HG03060 (cell line): ENCODE results near the gene MXD4.
A peak's percentile ranks its signal among the peaks of the same experiment; 100 is the strongest.

Experiments used
- ATAC-seq: cut with Tn5 transposase; IDR thresholded peaks from one replicate; pipeline ENCODE4 v1.9.1; 2021; ENCODE audit warnings: low read depth, moderate number of reproducible peaks; ENCODE audit not compliant: unreplicated experiment

The MXD4 gene

GRCh38 chr4:2253160-2254084 is 8.5 kb downstream of the MXD4 start:
- ATAC-seq: no peak

- no peak for ATAC-seq
Measured at GRCh38 chr4:2252530-2253091, 9.3 kb downstream of the MXD4 start.

DNA sequence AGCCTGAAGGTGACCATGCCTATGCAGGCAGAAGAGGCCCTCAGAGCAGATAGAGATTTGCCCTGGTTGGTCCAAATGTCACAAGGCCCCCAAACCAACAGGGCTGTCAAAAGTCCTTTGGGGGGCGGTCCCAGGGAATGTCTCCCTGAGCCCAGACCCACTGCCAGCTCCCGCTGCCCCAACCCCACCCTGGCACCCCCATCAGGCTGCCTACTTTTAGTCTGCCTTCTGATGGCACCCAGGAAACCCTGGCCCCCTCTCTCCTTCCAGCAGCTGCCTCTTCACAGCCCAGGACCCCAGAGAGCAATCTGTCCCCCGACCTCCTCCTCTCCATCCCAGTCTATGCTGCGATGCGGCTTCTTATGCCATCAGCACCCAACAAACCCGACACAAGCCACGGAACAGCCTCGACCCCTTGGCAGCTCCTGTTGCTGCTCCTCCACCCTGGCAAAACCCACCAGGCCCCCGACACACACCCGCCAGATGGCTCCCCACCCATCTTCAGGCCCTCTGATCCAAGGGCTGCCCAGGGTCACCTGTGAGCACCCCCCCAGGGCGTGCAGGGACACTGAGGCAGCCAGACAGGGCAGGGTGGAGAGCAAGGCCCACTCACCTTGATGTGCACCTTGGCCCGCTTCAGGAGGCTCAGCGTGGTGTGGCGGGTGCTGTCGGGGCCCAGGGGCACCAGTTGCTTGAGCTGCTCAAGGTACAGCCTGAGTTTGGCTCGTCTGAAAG is 9.9 kb downstream of the MXD4 start:
- no peak for ATAC-seq

- ATAC-seq: no peak
Measured at GRCh38 chr4:2251073-2251794, 10.7 kb downstream of the MXD4 start.

- ATAC-seq: no peak
Measured at GRCh38 chr4:2250357-2251072, 11.4 kb downstream of the MXD4 start.

DNA sequence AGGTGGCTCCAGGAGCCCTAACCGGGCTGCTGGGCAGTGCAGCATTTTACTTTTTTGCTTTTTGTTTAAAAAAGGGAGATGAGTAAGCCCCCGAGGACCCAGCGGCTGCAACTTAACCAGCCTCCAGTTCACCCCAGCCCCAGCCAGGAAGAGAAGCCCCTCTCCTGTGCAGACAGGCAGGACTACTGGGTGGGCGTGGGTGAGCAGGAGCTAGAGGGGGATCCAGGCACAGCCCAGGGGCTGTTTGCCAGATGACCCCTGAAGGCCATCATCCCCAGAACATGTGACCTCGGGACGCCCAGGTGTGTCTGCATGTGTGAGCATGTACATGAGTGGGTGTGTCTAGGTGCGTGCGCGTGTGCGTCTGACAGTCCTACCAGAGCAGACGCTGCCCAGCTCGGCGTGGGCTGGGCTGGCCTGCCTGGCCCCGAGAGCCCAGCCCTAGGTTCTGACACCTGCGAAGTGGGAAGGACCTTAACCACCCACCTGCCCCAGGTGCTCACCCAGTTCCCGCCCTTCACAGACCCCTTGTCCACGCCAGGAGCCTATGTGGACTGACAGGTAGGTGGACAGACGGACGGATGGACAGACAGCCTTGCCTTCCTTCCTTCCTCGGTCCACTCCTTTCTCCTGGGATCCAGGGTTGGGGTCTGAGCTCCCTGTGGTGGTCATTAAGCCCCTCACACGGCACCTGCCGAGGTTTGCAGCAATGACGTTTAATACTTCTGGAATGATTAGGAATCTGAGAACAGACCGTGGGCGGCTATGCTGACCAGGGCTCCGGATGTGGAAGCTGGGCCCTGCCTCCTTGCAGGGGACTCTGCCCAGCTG is 12.2 kb downstream of the MXD4 start:
- no peak for ATAC-seq

GRCh38 chr4:2248821-2249261 is 13.1 kb downstream of the MXD4 start:
- no peak for ATAC-seq

DNA sequence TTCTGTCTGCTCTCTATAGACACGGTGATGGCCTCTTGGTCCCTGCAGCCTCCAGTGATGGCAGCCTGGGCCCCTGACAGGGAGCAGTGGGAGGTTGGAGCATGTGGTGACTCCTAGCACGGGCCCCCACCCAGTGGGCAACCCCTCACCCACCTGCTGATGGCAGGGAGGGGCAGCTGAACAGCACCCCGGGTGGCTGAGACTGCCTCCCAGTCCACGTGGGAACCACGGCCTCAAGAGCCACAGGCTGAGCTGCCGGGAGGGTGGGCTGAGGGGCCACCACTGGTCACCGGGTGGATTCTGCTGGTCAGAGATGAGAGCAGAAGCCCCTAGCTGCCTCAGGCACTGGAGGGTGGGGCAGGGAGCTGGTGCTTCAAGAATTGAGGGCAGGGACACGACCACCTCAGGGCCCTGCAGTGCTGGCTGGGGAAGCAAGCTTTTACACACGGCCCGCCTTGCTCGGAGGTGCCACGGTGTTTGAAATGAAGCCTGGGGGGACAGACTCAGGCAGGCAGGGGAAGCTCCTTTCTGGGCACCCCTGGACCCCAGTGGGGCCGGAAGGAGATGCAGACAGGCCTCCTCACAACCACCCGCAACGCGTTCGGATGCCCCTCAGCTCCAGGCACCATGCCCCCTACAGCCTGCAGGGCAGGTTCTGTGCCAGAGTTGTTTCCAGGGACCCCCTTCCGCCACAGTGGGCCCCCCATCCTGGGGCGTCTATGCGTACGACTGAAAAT is 13.7 kb downstream of the MXD4 start:
- no peak for ATAC-seq

DNA sequence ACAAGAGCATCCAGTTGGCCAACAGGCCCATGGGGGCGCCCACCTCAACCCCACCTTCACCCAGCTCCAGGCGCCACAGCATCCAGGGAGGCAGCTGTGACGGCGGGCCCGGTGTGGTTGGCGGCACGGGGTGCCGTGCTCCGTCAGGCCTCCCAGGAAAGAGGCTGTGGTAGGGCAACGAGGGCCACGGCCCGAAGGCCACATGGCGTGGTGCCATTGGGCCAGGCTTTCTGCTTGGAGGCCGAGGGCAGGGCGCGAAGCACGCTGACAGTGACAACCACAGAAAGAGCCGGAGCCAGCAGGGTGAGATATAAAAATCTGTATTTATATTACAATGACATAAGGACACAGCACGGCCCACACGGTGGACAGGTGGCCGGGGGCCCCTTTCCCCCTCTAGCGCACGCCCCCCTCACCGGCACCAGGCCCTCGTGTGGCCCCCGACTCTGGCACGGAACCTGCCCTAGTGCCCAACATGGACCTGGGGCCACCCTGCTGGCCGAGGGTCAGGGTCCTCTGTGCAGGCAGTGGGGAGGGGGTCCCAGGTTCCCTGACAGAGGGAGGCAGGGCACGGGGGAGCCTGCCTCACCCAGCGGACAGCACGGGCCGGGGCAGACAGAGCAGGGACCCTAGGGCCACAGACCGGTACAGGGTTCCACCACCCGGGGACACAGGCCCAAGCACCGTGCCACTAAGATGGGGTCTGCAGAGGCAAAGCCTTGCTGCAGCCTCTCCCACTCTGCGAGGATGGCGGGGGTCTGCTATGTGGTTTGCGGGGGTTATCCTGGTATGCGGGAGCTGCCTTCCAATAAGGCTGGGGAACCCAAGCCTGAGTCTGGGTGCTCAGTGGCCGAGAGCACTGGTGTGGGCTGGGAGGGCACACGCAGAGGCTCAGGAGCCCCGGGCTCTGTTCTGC is 14.5 kb downstream of the MXD4 start:
- no peak for ATAC-seq

GRCh38 chr4:2246384-2247127 is 15.4 kb downstream of the MXD4 start:
- ATAC-seq: no peak

GRCh38 chr4:2245787-2246275 is 16.1 kb downstream of the MXD4 start:
- ATAC-seq: no peak

DNA sequence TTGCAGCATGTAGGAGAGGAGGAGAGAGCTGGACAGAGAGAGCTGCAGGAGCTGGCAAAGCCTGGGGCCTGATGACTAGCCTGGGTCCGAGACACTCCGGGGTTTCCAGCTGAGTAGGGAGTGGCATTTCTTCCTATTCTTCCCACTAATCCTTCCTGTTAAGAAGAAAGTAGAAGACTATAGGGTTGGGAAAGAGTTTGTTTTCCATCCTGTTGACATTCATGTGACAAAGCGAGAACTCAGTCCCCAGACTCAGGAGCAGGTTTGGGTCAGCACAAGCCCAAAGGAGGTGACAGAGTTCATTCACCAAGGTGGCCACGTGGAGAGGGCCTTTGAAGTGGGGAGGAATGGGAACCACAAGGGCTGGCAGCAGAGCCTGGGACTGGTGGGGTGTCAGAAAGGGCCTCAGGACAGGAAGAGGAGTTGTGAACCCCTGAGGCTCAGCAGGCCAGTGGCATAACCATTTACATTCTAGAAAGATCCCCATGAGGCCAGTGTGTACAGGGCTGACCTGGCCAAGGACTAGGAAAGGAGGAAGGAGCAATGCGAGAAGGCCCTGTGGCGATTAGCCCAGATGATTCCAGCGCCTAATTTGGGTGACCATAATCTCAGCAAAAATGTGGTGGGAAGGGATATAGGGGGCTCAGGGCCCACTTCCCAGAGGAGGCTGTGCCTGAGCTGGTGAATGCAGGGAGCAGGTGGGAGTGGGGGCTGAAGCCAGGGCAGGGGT is 16.7 kb downstream of the MXD4 start:
- no peak for ATAC-seq

DNA sequence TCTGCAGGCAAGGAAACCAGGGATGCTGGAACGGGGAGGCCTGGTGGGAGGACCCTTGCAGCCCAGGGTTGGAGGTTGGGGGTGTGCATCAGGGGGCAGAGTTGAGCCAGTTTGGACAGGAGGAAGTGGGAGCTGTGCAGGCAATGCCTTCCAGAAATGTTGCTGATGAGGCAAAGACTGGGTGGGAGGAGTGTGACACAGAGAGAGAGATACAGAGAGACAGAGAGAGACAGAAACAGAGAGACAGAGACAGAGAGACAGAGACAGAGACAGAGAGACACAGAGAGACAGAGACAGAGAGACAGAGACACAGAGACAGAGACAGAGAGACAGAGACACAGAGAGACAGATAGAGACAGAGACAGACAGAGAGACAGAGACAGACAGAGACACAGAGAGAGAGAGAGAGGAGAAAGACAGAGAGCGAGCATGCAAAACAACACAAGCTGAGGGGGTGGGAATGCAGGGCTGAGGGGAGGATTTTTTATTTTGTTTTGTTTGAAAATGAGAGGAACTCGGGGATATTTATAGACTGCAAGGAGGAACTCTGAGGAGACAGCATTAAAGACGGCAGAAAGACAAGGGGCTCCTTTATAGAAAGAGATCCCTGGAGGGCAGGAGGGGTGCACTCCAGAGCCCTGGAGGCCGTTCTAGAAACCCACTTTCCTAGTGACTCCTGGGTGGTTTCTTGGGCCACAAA is 18.1 kb downstream of the MXD4 start:
- no peak for ATAC-seq

DNA sequence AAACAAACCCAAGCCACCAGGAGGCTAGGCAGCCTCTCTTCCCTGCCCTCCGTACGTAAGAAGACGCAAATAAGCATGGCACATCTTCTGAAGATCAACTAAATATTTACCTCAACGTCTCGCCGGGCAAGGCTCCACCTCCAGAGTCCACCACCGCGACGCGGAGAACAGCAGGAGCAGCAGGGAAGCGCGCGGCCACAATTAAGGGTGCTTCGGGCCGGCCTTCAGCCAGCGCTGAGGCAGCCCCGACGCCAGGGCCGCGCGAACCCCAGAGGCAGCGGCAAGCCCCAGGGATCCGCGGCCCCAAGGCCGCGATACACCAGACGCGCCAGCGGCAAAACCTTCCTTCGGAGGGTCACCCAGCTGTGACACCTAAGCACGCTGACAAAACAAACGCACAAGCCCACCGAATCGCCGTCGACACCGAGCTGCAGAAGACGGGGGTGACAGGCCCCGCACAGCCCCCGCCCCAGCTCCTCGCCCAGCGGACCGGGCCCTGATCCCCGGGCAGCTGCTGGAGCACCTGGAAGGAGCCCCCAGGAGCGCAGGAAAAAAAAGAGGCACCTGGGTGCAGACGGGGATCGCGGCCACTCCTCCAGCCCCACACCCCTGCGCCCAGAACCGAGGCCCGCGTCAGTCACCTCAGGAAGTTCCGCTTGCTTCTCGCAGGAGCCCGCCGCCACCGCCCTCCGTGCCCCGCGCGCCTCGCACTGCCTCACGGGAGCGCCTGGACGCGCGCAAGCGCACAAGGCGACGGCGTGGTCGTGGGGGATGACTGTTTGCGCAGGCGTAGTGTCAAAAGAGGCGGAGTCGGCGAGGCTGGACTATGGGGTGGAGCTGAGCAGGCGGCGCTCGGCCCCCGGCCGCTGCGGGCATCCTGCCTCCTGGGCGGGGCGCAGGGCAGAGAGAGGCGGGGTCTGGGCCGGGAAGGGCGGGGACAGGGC is 20.2 kb downstream of the MXD4 start, which contains the start of the genes HAUS3 and POLN:
HAUS3 (minus strand) TSS at position 712 of the 944 bp plus-strand sequence. CDS start 1,175 bp downstream, outside the sequence.
POLN (minus strand) TSS at position 712 of the 944 bp plus-strand sequence. CDS start 12,890 bp downstream, outside the sequence.
- peak; percentile 93 for ATAC-seq
